ENCODE data around the gene RIN2.

- TF ChIP-seq, protein P1, sequence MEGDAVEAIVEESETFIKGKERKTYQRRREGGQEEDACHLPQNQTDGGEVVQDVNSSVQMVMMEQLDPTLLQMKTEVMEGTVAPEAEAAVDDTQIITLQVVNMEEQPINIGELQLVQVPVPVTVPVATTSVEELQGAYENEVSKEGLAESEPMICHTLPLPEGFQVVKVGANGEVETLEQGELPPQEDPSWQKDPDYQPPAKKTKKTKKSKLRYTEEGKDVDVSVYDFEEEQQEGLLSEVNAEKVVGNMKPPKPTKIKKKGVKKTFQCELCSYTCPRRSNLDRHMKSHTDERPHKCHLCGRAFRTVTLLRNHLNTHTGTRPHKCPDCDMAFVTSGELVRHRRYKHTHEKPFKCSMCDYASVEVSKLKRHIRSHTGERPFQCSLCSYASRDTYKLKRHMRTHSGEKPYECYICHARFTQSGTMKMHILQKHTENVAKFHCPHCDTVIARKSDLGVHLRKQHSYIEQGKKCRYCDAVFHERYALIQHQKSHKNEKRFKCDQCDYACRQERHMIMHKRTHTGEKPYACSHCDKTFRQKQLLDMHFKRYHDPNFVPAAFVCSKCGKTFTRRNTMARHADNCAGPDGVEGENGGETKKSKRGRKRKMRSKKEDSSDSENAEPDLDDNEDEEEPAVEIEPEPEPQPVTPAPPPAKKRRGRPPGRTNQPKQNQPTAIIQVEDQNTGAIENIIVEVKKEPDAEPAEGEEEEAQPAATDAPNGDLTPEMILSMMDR (conservative IDR thresholded peaks at IDR 0.05), result no peak
- no peak for TF ChIP-seq ZFX (IDR thresholded peaks at IDR 0.05)
These were observed 7.9 kb downstream of the RIN2 start for GRCh38 chr20:19765913-19766312.

Measured in C4-2B (cell line).